ENCODE results near the gene MYRIP.

DNA sequence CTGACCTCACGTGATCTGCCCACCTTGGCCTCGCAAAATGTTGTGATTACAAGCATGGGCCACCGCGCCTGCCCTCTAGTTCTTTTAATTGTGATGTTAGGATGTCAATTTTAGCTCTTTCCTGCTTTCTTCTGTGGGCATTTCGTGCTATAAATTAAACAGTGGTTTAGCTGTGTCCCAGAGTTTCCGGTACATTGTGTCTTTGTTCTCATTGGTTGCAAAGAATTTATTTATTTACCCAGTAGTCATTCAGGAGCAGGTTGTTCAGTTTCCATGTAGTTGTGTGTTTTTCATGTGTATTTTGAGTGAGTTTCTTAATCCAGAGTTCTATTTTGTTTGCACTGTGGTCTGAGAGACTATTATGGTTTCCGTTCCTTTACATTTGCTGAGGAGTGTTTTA, 30.1 kb downstream of the MYRIP start:
- TF ChIP-seq, protein P1, sequence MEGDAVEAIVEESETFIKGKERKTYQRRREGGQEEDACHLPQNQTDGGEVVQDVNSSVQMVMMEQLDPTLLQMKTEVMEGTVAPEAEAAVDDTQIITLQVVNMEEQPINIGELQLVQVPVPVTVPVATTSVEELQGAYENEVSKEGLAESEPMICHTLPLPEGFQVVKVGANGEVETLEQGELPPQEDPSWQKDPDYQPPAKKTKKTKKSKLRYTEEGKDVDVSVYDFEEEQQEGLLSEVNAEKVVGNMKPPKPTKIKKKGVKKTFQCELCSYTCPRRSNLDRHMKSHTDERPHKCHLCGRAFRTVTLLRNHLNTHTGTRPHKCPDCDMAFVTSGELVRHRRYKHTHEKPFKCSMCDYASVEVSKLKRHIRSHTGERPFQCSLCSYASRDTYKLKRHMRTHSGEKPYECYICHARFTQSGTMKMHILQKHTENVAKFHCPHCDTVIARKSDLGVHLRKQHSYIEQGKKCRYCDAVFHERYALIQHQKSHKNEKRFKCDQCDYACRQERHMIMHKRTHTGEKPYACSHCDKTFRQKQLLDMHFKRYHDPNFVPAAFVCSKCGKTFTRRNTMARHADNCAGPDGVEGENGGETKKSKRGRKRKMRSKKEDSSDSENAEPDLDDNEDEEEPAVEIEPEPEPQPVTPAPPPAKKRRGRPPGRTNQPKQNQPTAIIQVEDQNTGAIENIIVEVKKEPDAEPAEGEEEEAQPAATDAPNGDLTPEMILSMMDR (IDR thresholded peaks at IDR 0.05): no peak
- TF ChIP-seq GABPA (IDR thresholded peaks at IDR 0.05; ENCODE audit: low read depth): no peak
- TF ChIP-seq, protein P2, sequence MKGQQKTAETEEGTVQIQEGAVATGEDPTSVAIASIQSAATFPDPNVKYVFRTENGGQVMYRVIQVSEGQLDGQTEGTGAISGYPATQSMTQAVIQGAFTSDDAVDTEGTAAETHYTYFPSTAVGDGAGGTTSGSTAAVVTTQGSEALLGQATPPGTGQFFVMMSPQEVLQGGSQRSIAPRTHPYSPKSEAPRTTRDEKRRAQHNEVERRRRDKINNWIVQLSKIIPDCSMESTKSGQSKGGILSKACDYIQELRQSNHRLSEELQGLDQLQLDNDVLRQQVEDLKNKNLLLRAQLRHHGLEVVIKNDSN (IDR thresholded peaks at IDR 0.05; ENCODE audit: borderline replicate concordance, low read depth): no peak
- TF ChIP-seq, protein P3, sequence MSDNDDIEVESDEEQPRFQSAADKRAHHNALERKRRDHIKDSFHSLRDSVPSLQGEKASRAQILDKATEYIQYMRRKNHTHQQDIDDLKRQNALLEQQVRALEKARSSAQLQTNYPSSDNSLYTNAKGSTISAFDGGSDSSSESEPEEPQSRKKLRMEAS (IDR thresholded peaks at IDR 0.05; ENCODE audit: low read depth): no peak
- no peak for TF ChIP-seq MXI1 (IDR thresholded peaks at IDR 0.05; ENCODE audit: low read depth, low read length)
- TF ChIP-seq RXRA (IDR thresholded peaks at IDR 0.05; ENCODE audit: borderline replicate concordance, low read depth): no peak
- TF ChIP-seq TAF1 (IDR thresholded peaks at IDR 0.05; ENCODE audit: borderline replicate concordance, low read depth, low read length): no peak
- no peak for TF ChIP-seq EZH2phosphoT487 (IDR thresholded peaks at IDR 0.05; ENCODE audit: borderline replicate concordance, low read depth)
- no peak for TF ChIP-seq SIN3A (IDR thresholded peaks at IDR 0.05; ENCODE audit: borderline replicate concordance, low read depth, low read length)
- no peak for TF ChIP-seq ELF1 (IDR thresholded peaks at IDR 0.05)
- TF ChIP-seq, protein P4, sequence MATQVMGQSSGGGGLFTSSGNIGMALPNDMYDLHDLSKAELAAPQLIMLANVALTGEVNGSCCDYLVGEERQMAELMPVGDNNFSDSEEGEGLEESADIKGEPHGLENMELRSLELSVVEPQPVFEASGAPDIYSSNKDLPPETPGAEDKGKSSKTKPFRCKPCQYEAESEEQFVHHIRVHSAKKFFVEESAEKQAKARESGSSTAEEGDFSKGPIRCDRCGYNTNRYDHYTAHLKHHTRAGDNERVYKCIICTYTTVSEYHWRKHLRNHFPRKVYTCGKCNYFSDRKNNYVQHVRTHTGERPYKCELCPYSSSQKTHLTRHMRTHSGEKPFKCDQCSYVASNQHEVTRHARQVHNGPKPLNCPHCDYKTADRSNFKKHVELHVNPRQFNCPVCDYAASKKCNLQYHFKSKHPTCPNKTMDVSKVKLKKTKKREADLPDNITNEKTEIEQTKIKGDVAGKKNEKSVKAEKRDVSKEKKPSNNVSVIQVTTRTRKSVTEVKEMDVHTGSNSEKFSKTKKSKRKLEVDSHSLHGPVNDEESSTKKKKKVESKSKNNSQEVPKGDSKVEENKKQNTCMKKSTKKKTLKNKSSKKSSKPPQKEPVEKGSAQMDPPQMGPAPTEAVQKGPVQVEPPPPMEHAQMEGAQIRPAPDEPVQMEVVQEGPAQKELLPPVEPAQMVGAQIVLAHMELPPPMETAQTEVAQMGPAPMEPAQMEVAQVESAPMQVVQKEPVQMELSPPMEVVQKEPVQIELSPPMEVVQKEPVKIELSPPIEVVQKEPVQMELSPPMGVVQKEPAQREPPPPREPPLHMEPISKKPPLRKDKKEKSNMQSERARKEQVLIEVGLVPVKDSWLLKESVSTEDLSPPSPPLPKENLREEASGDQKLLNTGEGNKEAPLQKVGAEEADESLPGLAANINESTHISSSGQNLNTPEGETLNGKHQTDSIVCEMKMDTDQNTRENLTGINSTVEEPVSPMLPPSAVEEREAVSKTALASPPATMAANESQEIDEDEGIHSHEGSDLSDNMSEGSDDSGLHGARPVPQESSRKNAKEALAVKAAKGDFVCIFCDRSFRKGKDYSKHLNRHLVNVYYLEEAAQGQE (IDR thresholded peaks at IDR 0.05; ENCODE audit: low read depth, low read length): no peak
- TF ChIP-seq EP300 (IDR thresholded peaks at IDR 0.05; ENCODE audit: borderline replicate concordance in 1 of 2, low read depth in 1 of 2, low read length in 1 of 2): no peak

Measured in SK-N-SH (cell line).